ENCODE results near the gene LRRC32.

DNA sequence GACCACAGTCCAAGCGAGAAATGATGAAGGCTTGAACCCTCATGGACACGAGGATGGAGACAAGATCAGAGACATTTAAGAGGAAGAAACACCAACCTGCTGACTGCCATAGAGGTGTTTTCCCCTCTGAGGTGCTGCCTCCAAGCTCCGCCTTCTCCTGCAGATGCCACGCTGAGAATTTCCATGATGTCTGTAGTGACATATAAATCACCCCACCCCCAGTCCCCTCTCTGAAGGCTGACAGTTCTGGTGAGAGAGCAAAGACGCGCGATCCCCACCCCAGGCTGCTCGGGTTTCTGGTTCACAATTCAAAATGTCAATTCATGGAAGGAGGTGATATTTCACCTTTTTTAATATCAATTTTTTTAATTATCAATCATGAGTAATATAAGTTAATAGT, 28.2 kb downstream of the LRRC32 start:
- no peak for TF ChIP-seq GABPA (tag; conservative IDR thresholded peaks at IDR 0.05; ENCODE audit: low read depth)
- no peak for TF ChIP-seq TAL1 (IDR thresholded peaks at IDR 0.05)
- no peak for TF ChIP-seq NFE2L1 (tag; IDR thresholded peaks at IDR 0.05; ENCODE audit: borderline replicate concordance, low read depth)
